ENCODE measurements around the gene AMZ1. TPM values are rescaled to one million over a fixed set of nuclear protein-coding genes. Genes with fewer than 3 reads are reported as not detected.

Gene AMZ1, protein sequence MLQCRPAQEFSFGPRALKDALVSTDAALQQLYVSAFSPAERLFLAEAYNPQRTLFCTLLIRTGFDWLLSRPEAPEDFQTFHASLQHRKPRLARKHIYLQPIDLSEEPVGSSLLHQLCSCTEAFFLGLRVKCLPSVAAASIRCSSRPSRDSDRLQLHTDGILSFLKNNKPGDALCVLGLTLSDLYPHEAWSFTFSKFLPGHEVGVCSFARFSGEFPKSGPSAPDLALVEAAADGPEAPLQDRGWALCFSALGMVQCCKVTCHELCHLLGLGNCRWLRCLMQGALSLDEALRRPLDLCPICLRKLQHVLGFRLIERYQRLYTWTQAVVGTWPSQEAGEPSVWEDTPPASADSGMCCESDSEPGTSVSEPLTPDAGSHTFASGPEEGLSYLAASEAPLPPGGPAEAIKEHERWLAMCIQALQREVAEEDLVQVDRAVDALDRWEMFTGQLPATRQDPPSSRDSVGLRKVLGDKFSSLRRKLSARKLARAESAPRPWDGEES
- total RNA-seq = 0.09 and 0.19 TPM in 2 replicates

DNA sequence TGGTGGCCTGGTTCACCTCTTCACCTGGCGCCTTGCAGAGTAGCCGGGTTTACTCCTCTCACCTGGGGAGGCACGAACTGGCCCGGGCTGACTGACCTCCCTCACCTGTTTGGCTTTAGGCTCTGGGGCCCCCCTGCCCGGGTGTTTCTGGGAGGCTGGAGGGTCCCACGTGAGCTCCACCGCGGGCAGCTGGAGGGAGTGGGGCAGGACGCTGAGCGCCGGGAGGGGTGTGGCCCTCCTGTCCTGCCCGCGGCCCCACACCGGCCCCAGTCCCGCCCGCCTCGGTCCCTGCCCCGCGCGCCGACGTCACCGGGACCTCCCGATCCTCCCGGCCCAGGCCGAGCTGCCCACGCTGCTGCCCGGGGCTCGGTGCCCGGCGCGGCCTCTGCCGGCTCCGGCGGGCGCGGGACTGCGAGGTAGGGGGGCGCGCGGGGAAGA, at the start of gene AMZ1:
Gene AMZ1, plus strand, starts transcription at position 322 of the 438 bp plus-strand sequence. CDS start 12,250 bp downstream, outside the sequence.

Other genes with a start within 250 kb of the AMZ1 start
- not detected in 2 replicates for gene GRIFIN, start 211.8 kb upstream of the AMZ1 start, total RNA-seq
- 13.6 and 24.8 TPM in 2 replicates for gene LFNG, start 168.4 kb upstream of the AMZ1 start, total RNA-seq
- gene BRAT1, start 132.7 kb upstream of the AMZ1 start, total RNA-seq = 13.8 and 21.1 TPM in 2 replicates
- 6.0 and 6.9 TPM in 2 replicates for gene IQCE, start 129.2 kb upstream of the AMZ1 start, total RNA-seq
- gene TTYH3, start 56.2 kb upstream of the AMZ1 start, total RNA-seq = 51.1 and 65.5 TPM in 2 replicates
- gene GNA12, start 156.1 kb downstream of the AMZ1 start, total RNA-seq = 17.2 and 28.0 TPM in 2 replicates

Data from endothelial cell of coronary artery (primary cell).